HG02885 (cell line): Measurements from ENCODE around the gene POLR3E.
A peak's percentile ranks its signal among the peaks of the same experiment; 100 is the strongest.

ENCODE experiments used
- ATAC-seq: cut with Tn5 transposase; IDR thresholded peaks from one replicate; pipeline ENCODE4 v1.9.1; 2021; ENCODE audit warnings: mild to moderate bottlenecking; ENCODE audit not compliant: unreplicated experiment, poor library complexity

The POLR3E gene, protein sequence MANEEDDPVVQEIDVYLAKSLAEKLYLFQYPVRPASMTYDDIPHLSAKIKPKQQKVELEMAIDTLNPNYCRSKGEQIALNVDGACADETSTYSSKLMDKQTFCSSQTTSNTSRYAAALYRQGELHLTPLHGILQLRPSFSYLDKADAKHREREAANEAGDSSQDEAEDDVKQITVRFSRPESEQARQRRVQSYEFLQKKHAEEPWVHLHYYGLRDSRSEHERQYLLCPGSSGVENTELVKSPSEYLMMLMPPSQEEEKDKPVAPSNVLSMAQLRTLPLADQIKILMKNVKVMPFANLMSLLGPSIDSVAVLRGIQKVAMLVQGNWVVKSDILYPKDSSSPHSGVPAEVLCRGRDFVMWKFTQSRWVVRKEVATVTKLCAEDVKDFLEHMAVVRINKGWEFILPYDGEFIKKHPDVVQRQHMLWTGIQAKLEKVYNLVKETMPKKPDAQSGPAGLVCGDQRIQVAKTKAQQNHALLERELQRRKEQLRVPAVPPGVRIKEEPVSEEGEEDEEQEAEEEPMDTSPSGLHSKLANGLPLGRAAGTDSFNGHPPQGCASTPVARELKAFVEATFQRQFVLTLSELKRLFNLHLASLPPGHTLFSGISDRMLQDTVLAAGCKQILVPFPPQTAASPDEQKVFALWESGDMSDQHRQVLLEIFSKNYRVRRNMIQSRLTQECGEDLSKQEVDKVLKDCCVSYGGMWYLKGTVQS

GRCh38 chr16:22297114-22297870 lies at the start of gene POLR3E:
TSS of gene POLR3E (plus strand) at chr16:22297409. CDS start at chr16:22302969, 5,560 bp downstream.
- peak; percentile 88 for ATAC-seq

GRCh38 chr16:22250522-22250921 lies 46.7 kb upstream of the POLR3E start:
- no peak for ATAC-seq

DNA sequence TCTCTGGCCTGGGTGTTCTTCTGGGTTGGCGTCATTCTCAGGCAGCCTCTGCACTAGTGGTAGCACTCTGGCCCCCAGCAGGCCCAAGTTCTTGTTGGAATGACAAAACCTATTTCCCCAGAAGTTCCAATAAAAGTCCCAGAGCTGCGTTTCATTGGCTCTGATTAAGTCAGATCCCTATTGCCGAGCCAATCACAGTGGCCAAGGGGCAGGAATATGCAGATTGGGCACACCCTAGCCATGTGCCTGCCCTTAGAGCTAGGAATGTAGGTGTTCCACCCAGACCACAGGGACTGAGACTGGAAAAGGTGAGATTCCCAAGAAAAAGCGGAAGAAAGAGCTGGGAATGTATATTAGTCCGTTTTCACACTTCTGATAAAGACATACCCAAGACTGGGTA lies 44.9 kb upstream of the POLR3E start:
- no peak for ATAC-seq

GRCh38 chr16:22253272-22253671 lies 43.9 kb upstream of the POLR3E start:
- ATAC-seq = no peak

- no peak for ATAC-seq
Observed at GRCh38 chr16:22255335-22255734, 41.9 kb upstream of the POLR3E start.

GRCh38 chr16:22257440-22257839 lies 39.8 kb upstream of the POLR3E start:
- no peak for ATAC-seq

DNA sequence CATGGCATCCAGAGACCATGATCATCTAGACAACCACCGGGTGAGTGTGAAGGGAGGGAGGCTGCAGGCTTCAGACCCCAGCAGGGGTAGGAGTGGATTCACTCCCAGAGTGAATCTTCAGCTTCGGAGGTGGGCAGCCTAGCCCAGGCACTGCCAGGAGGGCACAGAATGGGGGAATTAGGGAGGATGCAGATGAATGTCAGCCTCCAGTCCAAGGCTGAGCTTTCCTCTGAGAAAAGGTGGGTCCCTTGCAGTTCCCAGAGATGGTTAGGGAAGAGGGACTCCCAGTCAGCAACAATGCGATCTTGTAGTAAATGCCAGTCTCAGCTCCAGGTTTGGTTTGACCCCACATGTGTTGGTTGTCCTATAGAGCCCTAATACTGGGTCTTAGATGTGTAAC lies 36.7 kb upstream of the POLR3E start:
- no peak for ATAC-seq

DNA sequence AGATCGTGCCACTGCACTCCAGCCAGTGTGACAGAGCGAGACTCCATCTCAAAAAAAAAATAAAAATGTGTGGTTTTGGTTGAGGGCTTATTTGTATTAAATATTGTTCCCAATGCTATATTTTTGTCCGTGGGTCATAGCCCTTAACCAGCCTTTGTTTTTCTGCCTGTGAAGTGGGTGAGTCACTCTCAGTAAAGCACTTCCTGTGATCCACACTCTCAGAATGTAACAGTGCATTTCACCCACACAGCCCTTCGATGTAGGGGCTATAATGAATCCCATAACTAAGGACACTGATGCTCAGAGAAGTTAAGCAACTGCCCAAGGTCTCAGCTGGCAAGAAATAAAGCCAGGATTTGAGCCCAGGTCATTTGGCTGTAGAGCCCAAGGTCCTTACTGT lies 34.7 kb upstream of the POLR3E start:
- ATAC-seq = no peak

- ATAC-seq = no peak
Observed at GRCh38 chr16:22264786-22265185, 32.4 kb upstream of the POLR3E start.

GRCh38 chr16:22265351-22265750 lies 31.9 kb upstream of the POLR3E start:
- ATAC-seq = no peak

DNA sequence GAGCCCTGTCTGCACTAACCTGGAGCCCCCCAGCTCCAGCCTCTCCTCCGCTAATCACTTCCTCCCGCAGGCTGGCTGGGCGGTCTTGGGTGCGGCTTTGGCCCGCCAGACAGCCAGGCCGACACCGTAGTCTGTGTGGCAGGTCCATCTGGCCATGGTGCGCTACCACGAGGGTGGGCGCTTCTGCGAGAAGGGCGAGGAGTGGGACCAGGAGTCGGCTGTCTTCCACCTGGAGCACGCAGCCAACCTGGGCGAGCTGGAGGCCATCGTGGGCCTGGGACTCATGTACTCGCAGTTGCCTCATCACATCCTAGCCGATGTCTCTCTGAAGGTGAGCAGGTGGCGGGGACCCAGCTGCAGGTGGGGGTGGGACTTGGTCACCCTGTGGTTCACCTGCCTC lies 30.7 kb upstream of the POLR3E start:
- ATAC-seq = no peak

DNA sequence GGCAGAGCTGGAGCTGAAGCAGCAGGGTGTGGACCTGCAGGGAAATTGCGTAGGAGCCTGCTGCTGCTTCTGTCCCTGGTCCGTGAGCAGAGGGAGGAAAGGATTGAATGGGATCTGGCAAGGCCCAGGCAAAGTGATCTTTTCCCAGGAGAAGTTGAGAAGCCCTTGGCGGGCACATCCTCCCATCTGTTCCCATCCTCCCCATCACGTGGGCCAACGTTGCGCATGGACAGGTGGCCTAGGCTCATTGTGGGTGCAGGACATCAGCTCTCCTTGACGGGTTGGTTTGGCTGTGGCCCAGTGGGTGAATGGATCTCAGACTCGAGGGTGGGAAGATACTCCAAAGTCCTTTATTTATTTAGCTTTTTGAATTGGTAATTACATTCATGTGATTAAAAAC lies 29.4 kb upstream of the POLR3E start:
- no peak for ATAC-seq

DNA sequence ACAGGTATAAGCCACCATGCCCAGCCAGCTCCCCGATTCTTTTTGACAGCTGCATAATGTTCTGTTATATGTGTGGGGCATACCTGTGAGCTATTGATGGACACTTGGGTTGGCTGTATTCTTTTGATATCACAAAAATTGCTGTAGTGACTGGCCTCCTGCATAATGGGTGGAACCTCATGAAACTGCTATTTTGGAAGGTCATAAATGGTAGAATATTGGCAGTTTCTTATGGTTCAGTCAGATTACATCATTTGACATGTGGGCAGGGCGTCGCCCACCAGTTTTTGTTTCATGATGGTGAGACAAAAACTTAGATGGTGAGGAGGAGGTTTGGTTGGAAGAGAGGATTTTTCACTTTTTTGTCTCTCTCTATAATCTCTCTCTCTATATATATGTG lies 26.7 kb upstream of the POLR3E start:
- no peak for ATAC-seq

DNA sequence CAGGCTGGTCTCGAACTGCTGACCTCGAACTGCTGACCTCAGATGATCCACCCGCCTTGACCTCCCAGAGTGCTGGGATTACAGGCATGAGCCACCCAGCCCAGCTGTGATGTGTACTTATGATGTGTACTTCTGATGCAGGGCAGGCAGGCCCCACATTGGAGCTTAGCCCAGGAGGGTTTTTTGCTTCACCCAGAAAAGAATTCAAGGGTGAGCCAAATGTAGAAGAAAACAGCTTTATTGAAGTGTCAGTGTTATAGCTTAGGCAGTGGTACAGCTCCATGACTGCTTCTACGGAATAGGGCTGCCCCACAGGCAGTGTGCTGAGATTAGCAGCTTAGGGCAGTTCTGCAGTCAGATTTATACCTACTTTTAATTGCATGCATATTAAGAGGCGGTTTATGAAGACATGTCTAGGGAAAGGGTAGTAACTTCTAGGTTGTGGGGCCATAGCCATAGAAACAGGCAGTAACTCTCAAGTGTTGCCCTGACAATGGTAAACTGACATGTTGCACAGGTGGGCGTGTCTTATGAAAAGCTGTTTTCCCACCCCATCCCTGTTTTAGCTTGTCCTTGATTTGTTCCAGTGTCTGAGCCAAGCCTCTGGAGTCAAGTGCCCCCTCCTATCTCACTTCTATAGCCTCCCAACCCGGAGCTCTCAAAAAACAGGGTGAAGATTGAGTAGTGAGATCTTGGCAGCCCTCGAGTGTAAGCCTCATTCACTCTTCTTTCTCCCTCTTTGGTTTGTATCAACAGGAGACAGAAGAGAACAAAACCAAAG lies 24.1 kb upstream of the POLR3E start:
- ATAC-seq = no peak

- no peak for ATAC-seq
Observed at GRCh38 chr16:22274916-22275315, 22.3 kb upstream of the POLR3E start.

DNA sequence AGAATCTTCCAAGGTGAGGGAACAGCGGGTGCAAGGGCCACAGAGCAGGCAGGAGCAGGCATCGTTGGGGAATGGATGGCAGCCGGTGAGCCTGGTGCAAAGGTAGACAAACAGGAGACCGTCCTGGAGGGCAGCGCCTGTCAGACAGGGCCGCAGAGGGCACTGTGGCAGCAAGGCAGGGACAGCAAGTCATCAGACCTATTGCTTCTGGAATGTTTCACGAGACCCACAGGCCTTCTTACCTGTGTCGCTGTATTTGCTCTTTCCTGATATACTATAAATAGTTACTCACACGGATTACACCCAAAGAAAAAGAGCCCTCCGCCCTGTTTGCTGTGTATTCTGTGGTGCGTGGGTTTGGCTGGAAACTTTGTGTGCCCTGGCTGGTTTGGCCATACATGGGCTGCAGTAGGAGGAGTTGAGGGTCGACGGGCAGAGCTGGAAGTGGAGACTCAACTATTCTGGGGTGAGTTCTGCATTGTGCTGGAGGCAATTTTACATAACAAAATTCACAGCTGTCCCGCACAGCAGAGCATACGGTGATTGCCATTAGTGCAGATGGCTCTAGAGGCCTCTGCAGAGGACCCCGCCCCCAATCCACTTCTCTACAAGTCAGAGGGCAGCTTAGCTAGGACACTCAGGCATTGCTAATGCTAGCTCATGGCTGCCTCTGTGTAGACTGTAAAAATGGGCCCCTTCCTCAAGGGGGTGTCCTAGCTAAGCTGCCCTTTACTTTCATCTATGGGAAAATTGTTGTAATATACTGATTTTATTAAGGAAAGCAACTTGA lies 18.6 kb upstream of the POLR3E start:
- ATAC-seq = no peak

DNA sequence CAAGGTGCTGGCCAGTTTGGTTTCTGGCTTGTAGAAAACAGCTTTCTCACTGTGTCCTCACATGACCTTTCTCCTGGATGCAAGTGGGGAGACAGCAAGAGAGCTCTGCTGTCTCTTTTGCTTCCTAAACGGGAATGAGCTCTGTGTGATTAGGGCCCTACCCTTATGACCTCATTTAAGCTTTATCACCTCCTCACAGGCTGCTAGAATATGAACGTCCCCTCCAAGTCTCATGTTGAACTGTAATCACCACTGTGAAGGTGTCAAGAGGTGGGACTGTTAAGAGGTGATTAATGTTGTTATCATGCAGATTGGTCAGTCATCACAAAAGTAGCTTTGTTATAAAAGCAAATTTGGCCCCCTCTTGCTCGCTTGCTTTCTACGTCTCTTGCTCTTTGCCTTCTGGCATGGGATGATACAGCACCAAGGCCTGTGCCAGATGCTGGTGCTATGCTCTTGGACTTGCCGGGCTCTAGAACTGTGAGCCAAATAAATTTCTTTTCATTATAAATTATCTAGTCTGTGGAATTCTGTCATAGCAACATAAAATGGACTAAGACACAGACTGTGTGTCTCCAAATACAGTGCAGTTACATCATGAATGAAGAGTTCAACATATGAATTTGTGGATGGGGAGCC lies 14.8 kb upstream of the POLR3E start:
- no peak for ATAC-seq

GRCh38 chr16:22284637-22285036 lies 12.6 kb upstream of the POLR3E start:
- no peak for ATAC-seq

DNA sequence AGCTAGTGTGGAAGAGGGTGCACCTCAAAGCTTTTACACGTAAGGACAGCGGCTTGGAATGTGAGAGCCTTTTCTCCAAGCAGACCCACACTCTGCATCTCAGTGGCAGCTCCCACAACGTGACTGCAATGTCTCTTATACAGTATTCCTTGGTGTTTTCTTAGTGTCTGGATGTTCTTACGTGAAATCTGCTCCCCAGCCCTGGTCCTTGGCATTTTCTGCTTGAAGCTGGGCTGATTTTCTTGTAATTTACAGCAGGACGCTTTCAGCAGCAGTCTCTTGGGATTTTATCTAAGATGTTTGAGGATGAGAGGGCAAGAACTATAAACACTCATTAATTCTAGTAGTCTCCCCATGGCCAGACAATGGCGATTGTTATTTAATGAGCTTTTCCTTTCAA lies 12.1 kb upstream of the POLR3E start:
- ATAC-seq = no peak
